Trophoblast cell (in vitro differentiated cells and primary cell): ENCODE measurements around the gene TIGAR.

Source experiments
- DNase-seq, 2 donors: peaks; one replicate each; pipeline ENCODE4 v3.0.0-alpha.2; 2016
- H2AFZ ChIP-seq: 2 replicates; pipeline ENCODE4 v1.6.1; 2013; ENCODE audit warnings: low read length, moderate library complexity, mild to moderate bottlenecking; ENCODE audit not compliant: insufficient read depth, poor library complexity
- H2AK5ac ChIP-seq: 2 replicates; pipeline ENCODE4 v1.6.1; 2013; ENCODE audit warnings: mild to moderate bottlenecking, low read length
- H2BK120ac ChIP-seq: 2 replicates; pipeline ENCODE4 v1.6.1; 2013; ENCODE audit warnings: low read length, mild to moderate bottlenecking, moderate library complexity; ENCODE audit not compliant: insufficient read depth, poor library complexity
- H2BK12ac ChIP-seq: 2 replicates; pipeline ENCODE4 v1.6.1; 2013; ENCODE audit warnings: mild to moderate bottlenecking, low read length, moderate library complexity
- H2BK5ac ChIP-seq: 2 replicates; pipeline ENCODE4 v1.6.1; 2013; ENCODE audit warnings: low read length, low read depth, moderate library complexity, mild to moderate bottlenecking; ENCODE audit not compliant: poor library complexity
- H3K14ac ChIP-seq: 2 replicates; pipeline ENCODE4 v1.6.1; 2013; ENCODE audit warnings: mild to moderate bottlenecking, low read length
- H3K18ac ChIP-seq: 2 replicates; pipeline ENCODE4 v1.6.1; 2013; ENCODE audit warnings: mild to moderate bottlenecking, low read length
- H3K23ac ChIP-seq: 2 replicates; pipeline ENCODE4 v1.6.1; 2013; ENCODE audit warnings: low read length
- H3K27ac ChIP-seq: 2 replicates; pipeline ENCODE4 v1.5.1; 2013; ENCODE audit warnings: low read depth, mild to moderate bottlenecking, inconsistent platforms, low read length, moderate library complexity
- H3K27me3 ChIP-seq: 2 replicates; pipeline ENCODE4 v1.6.1; 2013; ENCODE audit warnings: inconsistent platforms, mild to moderate bottlenecking, low read length, moderate library complexity; ENCODE audit not compliant: insufficient read depth
- H3K36me3 ChIP-seq, 2 experiments: 1 replicate in 1 of 2; 2 replicates in 1 of 2; pipeline ENCODE4 v1.6.1; 2013; ENCODE audit warnings: low read length in 2 of 2, mild to moderate bottlenecking in 2 of 2, moderate library complexity in 1 of 2; ENCODE audit not compliant: insufficient read depth in 2 of 2, control insufficient read depth in 1 of 2
- H3K4ac ChIP-seq: 2 replicates; pipeline ENCODE4 v1.6.1; 2013; ENCODE audit warnings: low read depth, mild to moderate bottlenecking, low read length, moderate library complexity
- H3K4me1 ChIP-seq, 2 experiments: 1 replicate in 1 of 2; 2 replicates in 1 of 2; pipeline ENCODE4 v1.6.1; 2013; ENCODE audit warnings: low read length in 2 of 2, mild to moderate bottlenecking in 2 of 2, moderate library complexity in 1 of 2; ENCODE audit not compliant: insufficient read depth in 2 of 2, control insufficient read depth in 1 of 2
- H3K4me2 ChIP-seq: 2 replicates; pipeline ENCODE4 v1.6.1; 2013; ENCODE audit warnings: inconsistent platforms, mild to moderate bottlenecking, low read length, moderate library complexity
- H3K4me3 ChIP-seq: 2 replicates; pipeline ENCODE4 v1.5.1; 2013; ENCODE audit warnings: mild to moderate bottlenecking, low read depth, low read length, inconsistent platforms
- H3K79me1 ChIP-seq: one replicate; pipeline ENCODE4 v1.6.1; 2013; ENCODE audit warnings: low read length
- H3K79me2 ChIP-seq: 2 replicates; pipeline ENCODE4 v1.6.1; 2013; ENCODE audit warnings: low read length, mild to moderate bottlenecking; ENCODE audit not compliant: control insufficient read depth, insufficient read depth, poor library complexity
- H3K9ac ChIP-seq: 2 replicates; pipeline ENCODE4 v1.6.1; 2013; ENCODE audit warnings: mild to moderate bottlenecking, low read length
- H3K9me3 ChIP-seq: 2 replicates; pipeline ENCODE4 v1.6.1; 2013; ENCODE audit warnings: low read depth, mild to moderate bottlenecking, control low read depth, inconsistent platforms, low read length; ENCODE audit not compliant: insufficient read depth
- H4K12ac ChIP-seq: 2 replicates; pipeline ENCODE4 v1.6.1; 2013; ENCODE audit warnings: low read depth, mild to moderate bottlenecking, low read length, moderate library complexity
- H4K8ac ChIP-seq: 2 replicates; pipeline ENCODE4 v1.6.1; 2013; ENCODE audit warnings: low read depth, mild to moderate bottlenecking, low read length, moderate library complexity
- H4K91ac ChIP-seq: one replicate; pipeline ENCODE4 v1.6.1; 2013; ENCODE audit warnings: low read depth, mild to moderate bottlenecking, low read length, moderate library complexity
- WGBS: extraction: QIAGEN DNeasy Blood & Tissue Kit; methylation state at CpG from one replicate; pipeline ENCODE4 v1.1.7; 2013; ENCODE audit warnings: missing lambda C conversion rate; ENCODE audit not compliant: insufficient read length, insufficient coverage; ENCODE audit errors: extremely low coverage; 5-methylcytosine and 5-hydroxymethylcytosine counted together

The TIGAR gene

GRCh38 chr12:4401117-4401516 lies 80.1 kb downstream of the TIGAR start:
- H3K9me3 ChIP-seq, result peaks cover 2% of the 10 kb centered on the region
- H2AFZ ChIP-seq, result no peak overlapping the region
- no peak overlapping the region for H3K4me3 ChIP-seq
- DNase-seq, result no peak
- H3K23ac ChIP-seq, result no peak overlapping the region
- no peak overlapping the region for H4K91ac ChIP-seq
- no peaks in the 10 kb centered on the region for H3K27me3 ChIP-seq
- no peaks in the 10 kb centered on the region for H3K79me2 ChIP-seq
- H3K27ac ChIP-seq, result no peak overlapping the region
- no peak overlapping the region for H3K4ac ChIP-seq
- H3K4me2 ChIP-seq, result no peak overlapping the region
- no peak overlapping the region for H3K18ac ChIP-seq
- H3K79me1 ChIP-seq, result no peaks in the 10 kb centered on the region
- no peak overlapping the region for H4K12ac ChIP-seq
- H3K4me1 ChIP-seq, result no peaks in the 10 kb centered on the region
- no peak overlapping the region for H3K9ac ChIP-seq
- no peak overlapping the region for H4K8ac ChIP-seq
- H3K36me3 ChIP-seq, result no peaks in the 10 kb centered on the region
- no CpG with 5 or more reads among the region's 3 CpGs for WGBS
- no peak overlapping the region for H2BK5ac ChIP-seq
- no peak overlapping the region for H2BK120ac ChIP-seq
- no peak overlapping the region for H3K14ac ChIP-seq
- no peak overlapping the region for H2AK5ac ChIP-seq
- no peak overlapping the region for H2BK12ac ChIP-seq

- Histone ChIP-seq H3K9me3 (peaks cover 2% of the 10 kb centered on the region), H4K8ac (no peak overlapping the region), H3K23ac (no peak overlapping the region), H2AK5ac (no peak overlapping the region), H3K18ac (no peak overlapping the region), H2BK12ac (no peak overlapping the region), H3K36me3 (no peaks in the 10 kb centered on the region), H3K4me3 (no peak overlapping the region), H3K4ac (no peak overlapping the region), H2BK120ac (no peak overlapping the region), H3K4me1 (no peaks in the 10 kb centered on the region), H3K14ac (no peak overlapping the region), H4K12ac (no peak overlapping the region), H3K79me2 (no peaks in the 10 kb centered on the region), H3K27ac (no peak overlapping the region), H3K4me2 (no peak overlapping the region), H2AFZ (no peak overlapping the region), H3K9ac (no peak overlapping the region), H3K79me1 (no peaks in the 10 kb centered on the region), H4K91ac (no peak overlapping the region), H3K27me3 (no peaks in the 10 kb centered on the region), H2BK5ac (no peak overlapping the region)
- no CpG with 5 or more reads among the region's 4 CpGs for WGBS
- DNase-seq, result no peak
Measured at GRCh38 chr12:4402996-4403395, 82.0 kb downstream of the TIGAR start.
